ENCODE results near the gene COL25A1.
"Not testable (repeated sequence)": the region's sequence is repeated elsewhere in the genome, so short reads cannot be mapped to it uniquely, and the experiment has no call there.

Gene COL25A1

GRCh38 chr4:109049926-109050325 lies 252.5 kb downstream of the COL25A1 start:
- no peak for DNase-seq (ENCODE audit: low read depth)

DNA sequence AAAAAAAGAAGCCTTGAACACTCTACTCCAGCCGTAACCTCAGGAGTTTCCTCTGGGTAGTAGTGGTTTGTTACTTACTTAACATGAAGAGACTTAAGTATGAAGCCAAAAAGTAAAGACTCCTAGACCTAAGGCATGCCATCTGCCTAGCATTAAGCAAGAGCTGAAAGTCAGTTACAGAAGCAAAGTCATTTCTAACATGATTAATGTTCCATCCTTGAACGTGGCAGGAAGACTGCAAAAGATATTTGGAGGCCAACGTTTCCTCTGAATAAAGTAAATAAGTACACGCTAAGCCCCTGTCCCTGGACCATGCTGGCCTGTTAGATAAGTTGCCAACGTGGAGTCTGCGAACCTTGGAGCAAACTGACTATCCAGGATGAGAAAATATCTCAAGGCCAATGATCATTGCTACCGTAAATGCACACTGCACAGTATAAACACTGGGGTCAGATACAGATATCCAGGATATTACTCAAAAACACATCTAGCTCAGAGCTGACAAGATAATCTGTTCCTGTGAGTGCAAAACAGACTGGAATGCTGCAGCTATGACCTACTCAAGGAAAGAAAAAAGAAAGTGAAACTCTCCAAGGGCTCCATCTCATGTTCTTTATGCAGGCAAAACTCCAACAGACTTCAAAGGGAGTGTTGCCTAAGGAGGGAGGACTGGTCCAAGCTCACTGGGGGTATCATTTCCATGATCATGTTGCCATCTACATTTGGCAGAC lies 255.8 kb downstream of the COL25A1 start:
- DNase-seq (ENCODE audit: low read depth): no peak

- DNase-seq (ENCODE audit: low read depth): no peak
These were observed 258.0 kb downstream of the COL25A1 start for GRCh38 chr4:109044431-109044830.

- DNase-seq (ENCODE audit: low read depth): no peak
These were observed 259.2 kb downstream of the COL25A1 start for GRCh38 chr4:109043286-109043685.

GRCh38 chr4:109041463-109042360 lies 260.7 kb downstream of the COL25A1 start:
- DNase-seq (ENCODE audit: low read depth): peak; percentile 83

- no peak for DNase-seq (ENCODE audit: low read depth)
These were observed 262.0 kb downstream of the COL25A1 start for GRCh38 chr4:109040441-109040840.

DNA sequence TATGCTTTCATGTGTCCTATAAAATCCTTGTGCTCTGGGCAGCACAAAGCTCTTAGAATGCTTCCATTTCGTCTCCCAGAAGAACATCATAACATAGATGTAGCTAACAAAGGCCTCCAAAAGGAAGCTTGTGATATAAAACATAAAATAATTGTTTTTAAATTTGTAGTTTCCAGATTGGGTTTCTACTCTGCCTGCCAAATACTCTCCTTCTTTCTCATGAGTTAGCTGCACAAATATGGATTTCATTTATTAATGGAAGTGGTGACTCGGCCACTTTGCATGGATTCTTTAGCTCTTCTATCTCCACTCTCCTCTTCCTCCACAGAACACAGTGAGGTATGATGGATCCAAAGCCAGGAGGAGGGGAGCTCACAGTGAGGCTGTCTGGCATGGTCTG lies 265.4 kb downstream of the COL25A1 start:
- no peak for DNase-seq (ENCODE audit: low read depth)

- no peak for DNase-seq (ENCODE audit: low read depth)
These were observed 268.5 kb downstream of the COL25A1 start for GRCh38 chr4:109033993-109034392.

DNA sequence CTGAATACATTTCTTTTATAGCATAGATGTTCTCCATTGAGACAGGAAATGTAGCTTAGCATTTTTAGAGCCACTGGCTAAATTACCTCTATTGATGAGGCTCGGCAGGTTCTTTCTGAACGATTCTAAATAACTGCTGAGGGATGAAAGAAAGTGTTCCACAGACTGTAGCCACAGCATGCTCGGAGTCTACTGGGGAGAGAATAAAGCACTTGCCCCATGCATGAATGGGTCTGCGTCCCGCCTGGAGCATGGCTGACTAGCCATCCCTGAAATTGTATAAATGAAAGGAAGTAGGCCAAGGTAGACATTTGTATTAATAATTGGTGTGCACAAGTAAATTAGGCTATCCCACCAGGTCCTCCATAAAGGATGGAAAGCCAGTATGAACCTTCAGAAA lies 269.8 kb downstream of the COL25A1 start:
- DNase-seq (ENCODE audit: low read depth): no peak

DNA sequence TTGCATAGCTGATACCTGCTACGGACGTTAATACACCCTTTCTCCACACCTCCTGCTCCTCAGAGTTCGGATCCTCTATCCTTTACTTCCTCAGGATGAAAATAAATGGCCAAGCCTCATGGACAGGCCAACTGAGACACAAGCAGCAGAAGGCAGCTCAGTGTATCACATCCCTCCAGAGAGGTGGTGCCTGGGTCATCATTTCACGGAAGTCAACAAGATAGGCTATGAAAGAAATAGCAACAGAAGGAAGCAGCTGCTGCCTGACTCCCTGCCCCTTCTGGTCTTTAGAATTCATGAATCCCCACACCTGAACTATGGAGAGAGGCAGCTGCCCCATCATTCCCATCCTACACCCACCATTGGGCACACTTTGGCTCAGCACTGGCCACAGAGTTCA lies 272.5 kb downstream of the COL25A1 start:
- no peak for DNase-seq (ENCODE audit: low read depth)

DNA sequence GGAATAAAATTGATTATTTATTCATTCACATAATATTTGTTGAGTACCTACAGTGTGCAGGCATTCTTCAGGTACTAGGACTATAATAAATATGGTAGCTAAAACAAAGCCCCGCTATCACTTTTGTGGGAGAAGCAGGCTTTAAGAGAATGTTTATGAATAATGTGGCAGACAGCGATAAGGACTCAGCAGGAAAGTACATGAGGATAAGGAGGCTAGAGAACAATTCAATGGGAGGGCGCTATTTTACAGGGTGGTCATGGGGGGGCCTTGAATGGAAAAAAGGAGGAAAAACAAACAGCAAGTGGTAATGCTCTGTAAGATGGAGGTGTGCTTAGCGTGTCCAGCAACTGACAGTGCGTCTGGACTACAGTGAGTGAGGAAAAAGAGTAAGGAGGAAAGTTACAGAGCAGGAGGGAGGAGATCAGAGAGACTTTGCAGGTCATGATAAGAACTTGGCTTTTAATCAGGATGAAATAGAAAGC lies 275.4 kb downstream of the COL25A1 start:
- DNase-seq (ENCODE audit: low read depth): no peak

DNA sequence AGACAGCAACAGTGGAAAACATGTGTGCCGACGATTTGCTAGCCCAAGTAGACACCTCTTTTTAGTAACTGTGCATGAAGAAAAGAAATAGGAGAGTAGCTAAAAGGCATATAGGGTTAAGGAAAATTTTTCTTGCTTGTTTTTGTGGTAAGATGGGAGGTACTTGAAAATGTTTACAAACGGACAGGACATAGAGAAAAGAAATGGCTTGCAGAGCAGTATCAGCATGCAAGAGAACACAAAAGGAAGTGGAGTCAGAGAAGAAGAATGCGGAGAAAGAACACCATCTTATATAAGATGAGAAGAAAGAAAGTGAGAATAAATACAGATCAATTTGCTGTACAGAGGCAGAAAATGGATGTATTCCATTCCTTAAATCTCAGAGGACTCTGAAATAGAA lies 275.9 kb downstream of the COL25A1 start:
- no peak for DNase-seq (ENCODE audit: low read depth)

- no peak for DNase-seq (ENCODE audit: low read depth)
These were observed 276.9 kb downstream of the COL25A1 start for GRCh38 chr4:109025471-109026076.

GRCh38 chr4:109022961-109023360 lies 279.5 kb downstream of the COL25A1 start:
- no peak for DNase-seq (ENCODE audit: low read depth)

DNA sequence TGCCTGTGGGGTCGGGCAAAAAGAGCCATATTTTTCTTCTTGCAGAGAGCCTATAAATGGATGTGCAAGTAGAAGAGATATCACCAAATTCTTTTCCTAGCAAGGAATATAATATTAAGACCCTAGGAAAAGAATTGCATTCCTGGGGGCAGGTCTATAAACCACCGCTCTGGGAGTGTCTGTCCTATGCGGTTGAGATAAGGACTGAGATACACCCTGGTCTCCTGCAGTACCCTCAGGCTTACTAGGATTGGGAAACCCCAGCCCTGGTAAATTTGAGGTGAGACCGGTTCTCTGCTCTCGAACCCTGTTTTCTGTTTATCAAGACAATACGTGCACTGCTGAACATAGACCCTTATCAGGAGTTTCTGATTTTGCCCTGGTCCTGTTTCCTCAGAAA lies 280.8 kb downstream of the COL25A1 start:
- not testable (repeated sequence) for DNase-seq (ENCODE audit: low read depth)

DNA sequence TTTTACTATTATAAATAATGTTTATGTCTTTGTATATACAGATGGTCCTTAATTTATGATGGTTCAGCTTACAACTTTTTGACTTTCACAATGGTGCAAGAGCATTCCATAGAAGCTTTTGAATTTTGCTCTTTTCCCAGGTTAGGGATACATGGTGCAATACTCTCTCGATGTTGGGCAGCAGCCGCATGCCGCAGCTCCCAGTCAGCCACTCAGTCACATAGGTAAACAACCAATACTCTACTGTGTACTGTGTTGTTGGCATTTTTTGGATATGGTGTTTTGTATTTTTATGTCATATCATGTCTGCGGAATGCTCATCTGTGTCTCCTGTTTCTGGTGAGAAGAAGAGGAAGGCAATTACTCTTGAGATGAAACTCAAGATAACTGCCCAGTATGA lies 281.6 kb downstream of the COL25A1 start:
- no peak for DNase-seq (ENCODE audit: low read depth)

GRCh38 chr4:109016200-109016599 lies 286.3 kb downstream of the COL25A1 start:
- no peak for DNase-seq (ENCODE audit: low read depth)

DNA sequence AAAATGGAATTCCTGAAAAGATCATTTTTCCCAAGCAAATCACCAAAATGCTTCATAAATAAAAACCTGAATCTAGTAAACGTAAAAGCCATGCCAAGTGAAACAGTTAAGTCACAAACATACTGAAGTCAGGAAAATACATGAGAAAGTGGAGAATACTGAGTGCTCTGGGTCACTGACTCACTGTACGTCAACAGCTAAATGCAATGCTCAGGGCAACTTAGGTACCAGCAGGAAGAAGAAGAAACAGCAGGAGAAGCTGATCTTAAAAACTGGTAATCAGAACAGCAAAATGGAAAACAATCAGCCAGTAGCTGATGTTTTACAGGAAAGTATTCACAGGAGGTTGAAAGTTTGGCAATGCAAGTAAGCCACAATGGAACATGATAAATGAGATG lies 287.0 kb downstream of the COL25A1 start:
- no peak for DNase-seq (ENCODE audit: low read depth)

DNA sequence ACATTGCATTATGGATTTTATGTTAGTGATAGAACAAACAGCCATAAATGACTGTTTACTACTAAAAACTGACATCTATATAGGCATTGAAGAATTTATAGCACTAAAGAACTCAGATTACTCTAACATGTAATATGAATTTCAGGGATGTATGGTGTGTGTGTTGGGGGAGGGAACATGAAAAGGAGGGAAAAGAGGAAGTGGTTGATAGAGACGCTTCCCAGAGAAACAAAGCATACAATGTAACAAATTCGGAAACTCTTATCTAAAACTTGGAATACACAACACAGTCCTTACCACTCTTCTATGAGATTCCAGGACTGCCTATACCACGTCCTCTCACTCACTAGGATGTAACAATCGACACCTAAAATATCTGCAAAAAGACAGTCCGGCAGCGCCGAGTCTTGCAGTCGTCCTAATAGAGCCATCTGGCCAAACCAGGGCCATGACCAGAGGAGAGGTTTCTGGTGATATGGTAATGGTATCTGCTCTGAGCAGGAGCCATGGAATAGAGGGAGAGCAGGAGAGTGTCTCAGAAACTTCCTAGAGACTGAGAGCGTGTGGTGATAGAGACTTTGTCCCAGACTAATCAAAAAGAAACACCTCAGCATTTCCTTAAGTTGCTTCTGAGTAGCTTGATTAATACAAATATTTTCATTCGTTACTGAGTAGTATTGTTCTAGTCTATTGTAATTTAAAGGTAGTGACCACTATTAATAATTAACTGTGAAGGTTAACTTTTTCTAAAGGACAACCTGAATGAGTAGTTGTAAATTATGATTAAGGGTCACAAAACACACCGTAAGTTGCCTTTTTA lies 287.7 kb downstream of the COL25A1 start:
- no peak for DNase-seq (ENCODE audit: low read depth)

DNA sequence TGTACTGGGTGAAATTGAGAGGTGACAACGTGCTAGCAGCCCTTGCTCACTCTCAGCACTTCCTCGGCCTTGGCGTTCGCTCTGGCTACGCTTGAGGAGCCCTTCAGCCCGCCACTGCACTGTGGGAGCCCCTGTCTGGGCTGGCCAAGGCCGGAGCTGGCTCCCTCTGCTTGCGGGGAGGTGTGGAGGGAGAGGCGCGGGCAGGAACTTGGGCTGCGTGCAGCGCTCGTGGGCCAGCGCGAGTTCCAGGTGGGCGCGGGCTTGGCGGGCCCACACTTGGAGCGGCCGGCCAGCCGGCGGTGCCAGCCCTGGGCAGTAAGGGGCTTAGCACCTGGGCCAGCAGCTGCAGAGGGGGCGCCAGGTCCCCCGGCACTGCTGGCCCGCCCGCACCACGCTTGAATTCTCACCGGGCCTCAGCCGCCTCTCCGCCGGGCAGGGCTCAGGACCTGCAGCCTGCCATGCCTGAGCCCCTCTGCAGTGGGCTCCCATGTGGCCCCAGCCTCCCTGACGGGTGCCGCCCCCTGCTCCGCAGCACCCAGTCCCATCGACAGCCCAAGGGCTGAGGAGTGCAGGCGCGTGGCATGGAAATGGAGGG lies 290.1 kb downstream of the COL25A1 start:
- no peak for DNase-seq (ENCODE audit: low read depth)

- no peak for DNase-seq (ENCODE audit: low read depth)
These were observed 291.0 kb downstream of the COL25A1 start for GRCh38 chr4:109011241-109012026.
